Astrocyte (in vitro differentiated cells and primary cell): ENCODE data around the gene DCANP1. TPM values are rescaled to one million over a fixed set of nuclear protein-coding genes. Genes with fewer than 3 reads are reported as not detected.

Experiments
- DNase-seq: peaks from one replicate; pipeline ENCODE4 v3.0.0-alpha.2; 2010; ENCODE audit warnings: low read depth
- FAIRE-seq: peaks from 2 replicates; lab custom pipeline; 2011; peaks lifted over from hg19 to GRCh38; lab: Jason Lieb, UNC
- H2AFZ ChIP-seq: 2 replicates; pipeline ENCODE4 v1.6.0; 2012; ENCODE audit warnings: low read depth, low read length, inconsistent platforms
- H3K27ac ChIP-seq: 2 replicates; pipeline ENCODE4 v1.5.1; 2011; ENCODE audit warnings: low read depth, low read length, inconsistent platforms
- H3K27me3 ChIP-seq: 2 replicates; pipeline ENCODE4 v1.6.0; 2011; ENCODE audit warnings: low read length, inconsistent platforms; ENCODE audit not compliant: insufficient read depth
- H3K36me3 ChIP-seq: 2 replicates; pipeline ENCODE4 v1.5.1; 2011; ENCODE audit warnings: low read length, inconsistent platforms; ENCODE audit not compliant: insufficient read depth
- H3K4me1 ChIP-seq: 2 replicates; pipeline ENCODE4 v1.5.1; 2011; ENCODE audit warnings: low read length, inconsistent platforms; ENCODE audit not compliant: insufficient read depth
- H3K4me2 ChIP-seq: 2 replicates; pipeline ENCODE4 v1.6.0; 2012; ENCODE audit warnings: low read length, inconsistent platforms
- H3K4me3 ChIP-seq: 2 replicates; pipeline ENCODE4 v1.5.1; 2011; ENCODE audit warnings: low read depth, mild to moderate bottlenecking, low read length, inconsistent platforms; ENCODE audit not compliant: insufficient read depth
- H3K79me2 ChIP-seq: 2 replicates; pipeline ENCODE4 v1.6.0; 2012; ENCODE audit warnings: mild to moderate bottlenecking, low read length, inconsistent platforms; ENCODE audit not compliant: insufficient read depth
- H3K9ac ChIP-seq: 2 replicates; pipeline ENCODE4 v1.6.0; 2012; ENCODE audit warnings: mild to moderate bottlenecking, low read length, inconsistent platforms
- H3K9me3 ChIP-seq: 2 replicates; pipeline ENCODE4 v1.5.1; 2012; ENCODE audit warnings: low read depth, mild to moderate bottlenecking, low read length, inconsistent platforms; ENCODE audit not compliant: insufficient read depth
- H4K20me1 ChIP-seq: 2 replicates; pipeline ENCODE4 v1.6.0; 2012; ENCODE audit warnings: low read length, inconsistent platforms; ENCODE audit not compliant: insufficient read depth
- H3K27ac Mint-ChIP-seq: one replicate; pipeline ENCODE4 v1.8.0; 2021; ENCODE audit warnings: mild to moderate bottlenecking, mixed read lengths; ENCODE audit not compliant: unreplicated experiment
- H3K27me3 Mint-ChIP-seq: one replicate; pipeline ENCODE4 v1.8.0; 2021; ENCODE audit warnings: low read depth, mixed read lengths; ENCODE audit not compliant: unreplicated experiment
- H3K36me3 Mint-ChIP-seq: one replicate; pipeline ENCODE4 v1.8.0; 2021; ENCODE audit warnings: low read depth, mixed read lengths; ENCODE audit not compliant: unreplicated experiment
- H3K4me1 Mint-ChIP-seq: one replicate; pipeline ENCODE4 v1.8.0; 2021; ENCODE audit warnings: low read depth, mixed read lengths; ENCODE audit not compliant: unreplicated experiment
- H3K4me3 Mint-ChIP-seq: one replicate; pipeline ENCODE4 v1.8.0; 2021; ENCODE audit warnings: mild to moderate bottlenecking, moderate library complexity, mixed read lengths; ENCODE audit not compliant: unreplicated experiment
- H3K9me3 Mint-ChIP-seq: one replicate; pipeline ENCODE4 v1.8.0; 2021; ENCODE audit warnings: mild to moderate bottlenecking, mixed read lengths; ENCODE audit not compliant: unreplicated experiment
- CTCF ChIP-seq: IDR thresholded peaks from 2 replicates; pipeline ENCODE4 v1.5.1; 2011; ENCODE audit warnings: low read depth, mild to moderate bottlenecking, inconsistent platforms, low read length, moderate library complexity; ENCODE audit not compliant: insufficient read depth
- EZH2 ChIP-seq: IDR thresholded peaks from 2 replicates; pipeline ENCODE4 v1.6.1; 2012; ENCODE audit warnings: mild to moderate bottlenecking, low read length, inconsistent platforms; ENCODE audit not compliant: insufficient read depth
- total RNA-seq: library from RNA; stranded (reverse); gene quantifications from 2 replicates; pipeline ENCODE4 v1.2.1, GENCODE V29; 2021

The DCANP1 gene
- total RNA-seq, 1 donor from 2014 or later = not detected

- H3K4me1 Mint-ChIP-seq = peaks cover 14% of the 10 kb centered on the region
- peaks cover 2% of the 10 kb centered on the region for H3K9me3 ChIP-seq
- H3K4me2 ChIP-seq = no peak overlapping the region
- H3K36me3 Mint-ChIP-seq = no peaks in the 10 kb centered on the region
- TF ChIP-seq CTCF (no peak), EZH2 (no peak)
- H4K20me1 ChIP-seq = no peaks in the 10 kb centered on the region
- peaks cover 6% of the 10 kb centered on the region for H3K4me1 ChIP-seq
- peaks cover 20% of the 10 kb centered on the region for H3K27me3 ChIP-seq
- H3K27ac Mint-ChIP-seq = no peak overlapping the region
- no peaks in the 10 kb centered on the region for H3K36me3 ChIP-seq
- no peak for FAIRE-seq
- H3K9me3 Mint-ChIP-seq = peaks cover 2% of the 10 kb centered on the region
- no peak overlapping the region for H2AFZ ChIP-seq
- H3K27ac ChIP-seq = no peak overlapping the region
- peaks cover 18% of the 10 kb centered on the region for H3K27me3 Mint-ChIP-seq
- DNase-seq = no peak
- H3K79me2 ChIP-seq = no peaks in the 10 kb centered on the region
- no peak overlapping the region for H3K4me3 ChIP-seq
- H3K4me3 Mint-ChIP-seq = no peak overlapping the region
- no peak overlapping the region for H3K9ac ChIP-seq
Measured at GRCh38 chr5:135449644-135450043, 2.5 kb upstream of the DCANP1 start.

GRCh38 chr5:135448791-135449507, 1.8 kb upstream of the DCANP1 start:
- no peak for FAIRE-seq
- Mint-ChIP-seq H3K9me3 (peaks cover 2% of the 10 kb centered on the region), H3K4me1 (peaks cover 18% of the 10 kb centered on the region), H3K4me3 (no peak overlapping the region), H3K27ac (no peak overlapping the region), H3K36me3 (no peaks in the 10 kb centered on the region), H3K27me3 (peaks cover 20% of the 10 kb centered on the region)
- Histone ChIP-seq H3K36me3 (no peaks in the 10 kb centered on the region), H3K27ac (no peak overlapping the region), H3K9me3 (peaks cover 2% of the 10 kb centered on the region), H2AFZ (no peak overlapping the region), H3K4me1 (peaks cover 6% of the 10 kb centered on the region), H3K4me2 (no peak overlapping the region), H3K9ac (no peak overlapping the region), H3K79me2 (no peaks in the 10 kb centered on the region), H3K27me3 (peaks cover 20% of the 10 kb centered on the region), H4K20me1 (no peaks in the 10 kb centered on the region), H3K4me3 (no peak overlapping the region)
- peak; percentile 72 for DNase-seq
- no peak for TF ChIP-seq EZH2
- TF ChIP-seq CTCF = no peak
